Adrenal gland (tissue), 12 donors: Measurements from ENCODE around the gene PLEKHA6. TPM values are rescaled to one million over a fixed set of nuclear protein-coding genes. Genes with fewer than 3 reads are reported as not detected.
A peak's percentile ranks its signal among the peaks of the same experiment; 100 is the strongest.

Experiments
- DNase-seq, 7 donors: peaks; one replicate each; pipeline ENCODE4 v3.0.0-alpha.2; 2019 to 2020
- H3K27ac ChIP-seq, 5 donors: fragments of 200-600 bp; sonication (generic) in 4 of 5; 1 replicate in 3 of 5; 2 replicates in 2 of 5; pipeline versions ENCODE4 v1.5.1 to v1.8.0; 2016 to 2020; ENCODE audit warnings: mild to moderate bottlenecking in 1 of 5
- H3K27me3 ChIP-seq: fragments of 200-600 bp; 2 replicates; pipeline ENCODE4 v1.8.0; 2021
- H3K36me3 ChIP-seq, 2 donors: fragments of 200-600 bp; replicated peaks in 1 of 2; 1 replicate in 1 of 2; 2 replicates in 1 of 2; pipeline versions ENCODE4 v1.5.1 to v1.8.0; 2018 to 2022
- H3K4me1 ChIP-seq, 2 donors: fragments of 200-600 bp; replicated peaks in 1 of 2; 1 replicate in 1 of 2; 2 replicates in 1 of 2; pipeline versions ENCODE4 v1.5.1 to v1.8.0; 2018 to 2021
- H3K4me3 ChIP-seq, 4 donors: fragments of 200-600 bp; sonication (generic) in 3 of 4; one replicate each; pipeline ENCODE4 v1.5.1; 2016 to 2018
- H3K9me3 ChIP-seq, 3 donors: fragments of 200-600 bp; sonication (generic) in 1 of 3; replicated peaks in 1 of 3; 1 replicate in 2 of 3; 2 replicates in 1 of 3; pipeline versions ENCODE4 v1.5.1 to v1.8.0; 2016 to 2021
- CTCF ChIP-seq, 6 experiments: fragments of 450-650 bp in 4 of 6; fragments of 200-600 bp in 2 of 6; sonication (generic) in 1 of 6; IDR thresholded peaks; 1 replicate in 5 of 6; 2 replicates in 1 of 6; pipeline versions ENCODE4 v1.5.1 to v1.8.0; 2016 to 2021; ENCODE audit warnings: antibody characterized with exemption in 6 of 6, mild to moderate bottlenecking in 2 of 6, moderate library complexity in 1 of 6
- POLR2A ChIP-seq, 2 donors: fragments of 450-650 bp; IDR thresholded peaks; one replicate each; pipeline ENCODE4 v1.6.1; 2017; ENCODE audit warnings: antibody characterized with exemption in 2 of 2, mild to moderate bottlenecking in 2 of 2, moderate library complexity in 1 of 2
- WGBS, 4 donors: extraction: QIAGEN DNeasy Blood & Tissue Kit in 2 of 4; methylation state at CpG; one replicate each; pipeline versions ENCODE4 v1.1.5 to v1.1.7; 2013 to 2017; 5-methylcytosine and 5-hydroxymethylcytosine counted together
- intact Hi-C, 2 donors: fragments of 100-400 bp; cut with DNase I; formaldehyde crosslinking; loops; one replicate each; pipeline versions ENCODE4 v1.14.1 to v1.15.0; 2022 to 2023
- polyA plus RNA-seq, 3 donors: library from polyadenylated mRNA; stranded (reverse); fragments of 200-250 nt in 2 of 3; fragments of 350-450 nt in 1 of 3; fragmentation: Illumina TruSeq in 1 of 3; extraction: RNeasy Lipid Tissue Mini Kit (QIAGEN cat#74804) in 1 of 3; gene quantifications; one replicate each; pipeline ENCODE4 v1.2.3, GENCODE V29; 2013 to 2014
- total RNA-seq, 9 donors: library from RNA; depleted of rRNA in 4 of 9; stranded (reverse); fragments of >200 nt in 4 of 9; fragments of 120-200 nt in 1 of 9; fragmentation: NEBNext Ultra II Directional in 1 of 9; extraction: Animal tissue kit (Norgen Biotek cat#: 25700) in 1 of 9; gene quantifications; one replicate each; pipeline versions ENCODE4 v1.1.0 to v1.2.4, GENCODE V29; 2013 to 2023
- donor health status: healthy with polysubstance abuse.
- donor health status: Bipolar disorder and iron deficiency.
- donor health status: DM: yes; HTN: yes; CAD: no.
- donor health status: DM: no; HTN: no; CAD: no.
- donor health status: DM: no; HTN: no; CAD: no.
- donor health status: DM: yes; HTN: yes; CAD: no.

The PLEKHA6 gene
- total and polyA plus RNA-seq, 12 donors, result 2.2 to 13.8 (median 5.1) TPM

- no peak for TF ChIP-seq POLR2A (IDR thresholded peaks at IDR 0.05)
- TF ChIP-seq CTCF (IDR thresholded peaks at IDR 0.05), result no peak
- intact Hi-C loops, result loop anchor here (5.0 kb wide), 3 partner anchors 104 to 199 kb away; partner anchors contain the start of gene GOLT1A (in 2 of the 2)
- Histone ChIP-seq H3K4me1 (peaks cover 6 to 10% of the 10 kb centered on the region in 2 donors), H3K36me3 (no peaks in the 10 kb centered on the region), H3K27me3 (no peaks in the 10 kb centered on the region), H3K4me3 (no peak overlapping the region), H3K27ac (peak overlapping the region in 1 of 5 donors; percentile 10), H3K9me3 (no peaks in the 10 kb centered on the region)
- WGBS, 4 donors, result 65 to 93% (median 72%) methylated on average over 2 of the region's 2 CpGs; no CpG with 5 or more reads in 1 of the 4 donors
- no peak for DNase-seq
These were observed 1.6 kb upstream of the PLEKHA6 start for GRCh38 chr1:204361341-204361771.

- Histone ChIP-seq H3K27ac (peak overlapping the region in 1 of 5 donors; percentile 58), H3K4me1 (peaks cover 6 to 10% of the 10 kb centered on the region in 2 donors), H3K9me3 (no peaks in the 10 kb centered on the region), H3K36me3 (no peaks in the 10 kb centered on the region), H3K27me3 (no peaks in the 10 kb centered on the region), H3K4me3 (peak overlapping the region in 1 of 4 donors; percentile 11)
- intact Hi-C loops, result loop anchor here (5.0 kb wide), 3 partner anchors 103 to 198 kb away; partner anchors contain the start of gene GOLT1A (in 2 of the 2)
- TF ChIP-seq POLR2A (IDR thresholded peaks at IDR 0.05) (no peak), CTCF (IDR thresholded peaks at IDR 0.05) (no peak)
- DNase-seq, result no peak
- WGBS, 4 donors, result 43 to 80% (median 44%) methylated on average over 2 to 4 of the region's 4 CpGs
These were observed 585 bp upstream of the PLEKHA6 start for GRCh38 chr1:204360314-204360713.

GRCh38 chr1:204359131-204359473, 627 bp downstream of the PLEKHA6 start:
- intact Hi-C loops, result no loop called here
- Histone ChIP-seq H3K27me3 (no peaks in the 10 kb centered on the region), H3K9me3 (no peaks in the 10 kb centered on the region), H3K4me3 (no peak overlapping the region), H3K27ac (peak overlapping the region in 1 of 5 donors; percentile 26), H3K36me3 (no peaks in the 10 kb centered on the region), H3K4me1 (peaks cover 6 to 10% of the 10 kb centered on the region in 2 donors)
- 29 to 37% (median 33%) methylated on average over 2 to 5 of the region's 5 CpGs for WGBS, 4 donors
- TF ChIP-seq CTCF (IDR thresholded peaks at IDR 0.05) (no peak), POLR2A (IDR thresholded peaks at IDR 0.05) (no peak)
- DNase-seq, result no peak

GRCh38 chr1:204358605-204359004, 1.1 kb downstream of the PLEKHA6 start:
- peak overlapping the region in 1 of 5 donors; percentile 46 for H3K27ac ChIP-seq

More at GRCh38 chr1:204358605-204359004, 1.1 kb downstream of the PLEKHA6 start:
- H3K4me3 ChIP-seq, result no peak overlapping the region
- no peak for TF ChIP-seq POLR2A (IDR thresholded peaks at IDR 0.05)
- no peak for TF ChIP-seq CTCF (IDR thresholded peaks at IDR 0.05)
- no peaks in the 10 kb centered on the region for H3K9me3 ChIP-seq
- 33 to 58% (median 46%) methylated on average over 5 of the region's 5 CpGs for WGBS, 4 donors
- intact Hi-C loops, result no loop called here
- DNase-seq, result no peak
- no peaks in the 10 kb centered on the region for H3K36me3 ChIP-seq
- no peaks in the 10 kb centered on the region for H3K27me3 ChIP-seq
- peaks cover 6% of the 10 kb centered on the region in 2 donors for H3K4me1 ChIP-seq
